Measurements from ENCODE around the gene ST8SIA4. TPM values are rescaled to one million over a fixed set of nuclear protein-coding genes. Genes with fewer than 3 reads are reported as not detected.

Gene ST8SIA4
- total RNA-seq, 1 experiment from 2014 or later = not detected

DNA sequence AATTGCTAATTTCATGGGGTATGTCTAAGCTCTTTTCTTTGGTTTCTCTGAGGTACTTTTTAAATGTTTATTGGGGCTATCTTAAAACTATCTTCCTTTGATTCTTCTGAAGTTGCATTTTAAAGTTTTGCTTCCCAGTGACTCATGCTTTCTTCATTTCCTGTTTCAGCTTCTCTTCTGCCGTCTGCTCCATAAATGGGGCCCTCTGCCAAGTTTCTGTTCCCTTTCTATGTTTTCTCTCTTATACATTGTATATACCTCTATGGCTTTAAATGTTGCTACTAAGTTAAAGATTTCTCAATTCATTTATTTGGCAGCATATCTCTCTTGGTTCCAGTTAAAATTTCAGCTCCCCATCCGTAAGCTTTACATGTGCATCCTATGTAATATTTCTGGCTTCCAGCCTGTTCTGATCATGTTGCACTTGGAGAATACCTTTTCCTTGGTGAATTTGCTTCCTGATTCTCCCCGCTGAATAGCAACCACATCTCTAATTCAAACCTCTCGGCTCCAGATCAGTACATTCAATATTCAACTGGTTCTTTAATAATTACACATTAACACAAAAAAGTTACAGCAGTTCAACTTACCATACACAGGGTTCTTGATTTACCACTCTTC lies 125.3 kb downstream of the ST8SIA4 start:
- Histone ChIP-seq H2BK12ac (ENCODE audit: insufficient read length, low read depth, low read length) (no peak overlapping the region), H3K23ac (ENCODE audit: insufficient read length, low read depth, low read length) (no peak overlapping the region), H4K20me1 (ENCODE audit: control insufficient read depth, insufficient read depth, insufficient read length) (no peaks in the 10 kb centered on the region), H3K4ac (ENCODE audit: low read depth, low read length) (no peak overlapping the region), H3K56ac (ENCODE audit: insufficient read length, low read depth, low read length) (no peak overlapping the region), H4K91ac (ENCODE audit: insufficient read length, low read depth, low read length) (no peak overlapping the region), H3K14ac (ENCODE audit: insufficient read depth, low read length) (no peak overlapping the region), H2BK20ac (ENCODE audit: low read depth, low read length, poor library complexity, severe bottlenecking) (no peak overlapping the region), H3K9me3 (ENCODE audit: control insufficient read depth, low read depth, low read length) (no peaks in the 10 kb centered on the region), H3K23me2 (ENCODE audit: insufficient read length, low read depth, low read length, poor library complexity, severe bottlenecking) (no peaks in the 10 kb centered on the region), H2BK15ac (ENCODE audit: low read depth, low read length) (no peak overlapping the region), H3K4me1 (ENCODE audit: insufficient read depth, low read length) (no peaks in the 10 kb centered on the region), H4K5ac (ENCODE audit: insufficient read length, low read depth, low read length) (no peak overlapping the region), H3K79me2 (ENCODE audit: insufficient read depth, low read length) (no peaks in the 10 kb centered on the region), H3K27ac (ENCODE audit: insufficient read length, low read depth, low read length) (no peak overlapping the region), H2BK5ac (ENCODE audit: insufficient read length, low read length) (no peak overlapping the region), H2BK120ac (ENCODE audit: low read depth, low read length, poor library complexity, severe bottlenecking) (no peak overlapping the region), H3K9ac (ENCODE audit: extremely low read depth, insufficient read length, low read length) (no peak overlapping the region), H2AK5ac (ENCODE audit: insufficient read length, low read length) (no peak overlapping the region), H3T11ph (ENCODE audit: low read length) (no peak overlapping the region), H3K18ac (ENCODE audit: insufficient read length, low read depth, low read length) (no peak overlapping the region), H2AFZ (ENCODE audit: low read length) (no peak overlapping the region), H4K8ac (replicated peaks; ENCODE audit: insufficient read length, low read depth, low read length) (no peak overlapping the region), H3K79me1 (ENCODE audit: insufficient read depth, low read depth, low read length, poor library complexity, severe bottlenecking) (no peaks in the 10 kb centered on the region), H3K27me3 (ENCODE audit: insufficient read depth, low read length) (no peaks in the 10 kb centered on the region), H3K4me2 (ENCODE audit: insufficient read depth, insufficient read length, low read length) (no peak overlapping the region)
- Mint-ChIP-seq H3K36me3 (ENCODE audit: insufficient read depth in 1 of 3, low read depth in 3 of 3) (peaks cover 0 to 7% (median 0%) of the 10 kb centered on the region in 3 experiments; a peak in 3 of 7 replicates), H3K4me1 (peaks cover 20 to 27% of the 10 kb centered on the region in 2 experiments), H3K9me3 (peaks cover 5 to 9% of the 10 kb centered on the region in 2 experiments; a peak in 4 of 5 replicates), H3K4me3 (no peak overlapping the region), H3K27me3 (ENCODE audit: low read depth) (no peaks in the 10 kb centered on the region; the same call in 1 of the 2 replicates), H3K27ac (no peak overlapping the region)
- DNase-seq = no peak
- TF ChIP-seq, protein P1, sequence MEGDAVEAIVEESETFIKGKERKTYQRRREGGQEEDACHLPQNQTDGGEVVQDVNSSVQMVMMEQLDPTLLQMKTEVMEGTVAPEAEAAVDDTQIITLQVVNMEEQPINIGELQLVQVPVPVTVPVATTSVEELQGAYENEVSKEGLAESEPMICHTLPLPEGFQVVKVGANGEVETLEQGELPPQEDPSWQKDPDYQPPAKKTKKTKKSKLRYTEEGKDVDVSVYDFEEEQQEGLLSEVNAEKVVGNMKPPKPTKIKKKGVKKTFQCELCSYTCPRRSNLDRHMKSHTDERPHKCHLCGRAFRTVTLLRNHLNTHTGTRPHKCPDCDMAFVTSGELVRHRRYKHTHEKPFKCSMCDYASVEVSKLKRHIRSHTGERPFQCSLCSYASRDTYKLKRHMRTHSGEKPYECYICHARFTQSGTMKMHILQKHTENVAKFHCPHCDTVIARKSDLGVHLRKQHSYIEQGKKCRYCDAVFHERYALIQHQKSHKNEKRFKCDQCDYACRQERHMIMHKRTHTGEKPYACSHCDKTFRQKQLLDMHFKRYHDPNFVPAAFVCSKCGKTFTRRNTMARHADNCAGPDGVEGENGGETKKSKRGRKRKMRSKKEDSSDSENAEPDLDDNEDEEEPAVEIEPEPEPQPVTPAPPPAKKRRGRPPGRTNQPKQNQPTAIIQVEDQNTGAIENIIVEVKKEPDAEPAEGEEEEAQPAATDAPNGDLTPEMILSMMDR (conservative IDR thresholded peaks at IDR 0.05) = no peak
- no CpG with 5 or more reads among the region's 4 CpGs for WGBS (ENCODE audit: extremely low coverage, insufficient read length, low lambda C conversion rate)
